HTR-8/SVneo (cell line): ENCODE results near the gene STXBP5L.
"Not testable (repeated sequence)": the region's sequence is repeated elsewhere in the genome, so short reads cannot be mapped to it uniquely, and the experiment has no call there.

Source experiments
- DNase-seq: peaks from one replicate; pipeline ENCODE4 v3.0.0; 2011; ENCODE audit warnings: low spot score, mixed read lengths; ENCODE audit not compliant: insufficient read length
- FAIRE-seq: peaks from 2 replicates; lab custom pipeline; 2011; peaks lifted over from hg19 to GRCh38; lab: Jason Lieb, UNC

STXBP5L gene

DNA sequence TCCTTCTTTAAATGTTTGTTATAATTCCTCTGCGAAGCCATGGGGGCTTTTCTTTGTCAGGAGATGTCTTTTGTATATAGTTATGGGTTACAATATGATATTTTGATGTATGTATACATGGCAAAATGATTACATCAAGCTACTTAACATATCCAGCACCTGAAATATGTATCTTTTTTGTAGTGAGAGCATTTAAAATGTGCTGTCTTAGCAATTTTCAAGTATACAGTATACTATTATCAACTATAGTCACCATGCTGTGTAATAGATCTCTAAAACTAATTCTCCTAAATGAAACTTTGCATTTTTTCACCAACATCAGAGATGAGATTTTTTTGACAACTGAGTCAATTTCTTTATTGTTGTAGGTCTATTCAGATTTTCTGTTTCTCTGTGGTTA, 77.2 kb downstream of the STXBP5L start:
- DNase-seq (no peak), FAIRE-seq (no peak)

DNA sequence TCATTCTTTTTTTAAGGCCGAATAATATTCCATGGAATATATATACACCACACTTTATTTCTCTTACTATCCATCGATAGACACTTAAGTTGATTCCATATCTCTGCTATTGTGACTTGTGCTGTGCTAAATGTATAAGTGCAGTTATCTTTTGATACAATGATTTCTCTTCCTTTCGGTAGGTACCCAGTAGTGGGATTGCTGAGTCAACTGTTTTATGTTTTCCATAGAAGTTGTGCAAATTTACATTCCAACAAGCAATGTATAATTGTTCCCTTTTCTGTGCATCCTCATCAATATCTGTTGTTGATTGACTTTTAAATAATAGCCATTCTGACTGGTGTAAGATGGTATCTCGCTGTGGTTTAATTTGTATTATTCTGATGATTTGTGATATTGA, 81.0 kb downstream of the STXBP5L start:
- FAIRE-seq = no peak
- no peak for DNase-seq

DNA sequence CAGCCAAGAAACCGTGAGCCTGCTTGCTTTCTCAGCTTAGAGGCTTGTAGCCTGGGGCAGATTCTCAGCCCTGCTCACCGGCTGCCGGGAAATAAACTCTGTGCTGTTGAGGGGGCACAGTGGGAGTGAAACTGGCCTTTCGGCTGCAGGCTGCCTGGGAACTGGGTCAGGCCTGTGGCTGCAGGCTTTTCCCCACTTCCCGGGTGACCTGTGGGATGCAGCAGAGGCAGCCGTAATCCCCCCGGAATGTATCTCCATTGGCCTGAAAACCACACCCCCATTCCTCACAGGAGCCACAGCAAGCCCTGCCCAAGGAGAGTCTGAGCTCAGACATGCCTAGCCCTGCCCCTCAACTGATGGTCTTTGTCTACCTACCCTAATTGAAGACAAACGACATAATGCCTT, 110.9 kb downstream of the STXBP5L start:
- DNase-seq (no peak), FAIRE-seq (no peak)

DNA sequence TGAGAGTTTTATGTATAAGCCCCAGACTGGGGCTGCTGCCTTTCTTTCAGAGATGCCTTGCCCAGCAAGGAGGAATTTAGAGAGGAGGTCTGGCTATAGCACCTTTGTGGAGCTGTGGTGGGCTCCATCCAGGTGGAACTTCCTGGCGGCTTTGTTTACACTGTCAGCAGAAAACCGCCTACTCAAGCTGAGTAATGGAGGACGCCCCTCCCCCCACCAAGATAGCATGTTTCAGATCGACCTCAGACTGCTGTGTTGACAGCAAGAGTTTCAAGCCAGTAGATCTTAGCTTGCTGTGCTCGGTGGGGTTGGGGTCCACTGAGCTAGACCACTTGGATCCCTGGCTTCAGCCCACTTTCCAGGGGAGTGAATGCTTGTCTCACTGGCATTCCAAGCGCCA, 155.6 kb downstream of the STXBP5L start:
- no peak for DNase-seq

DNA sequence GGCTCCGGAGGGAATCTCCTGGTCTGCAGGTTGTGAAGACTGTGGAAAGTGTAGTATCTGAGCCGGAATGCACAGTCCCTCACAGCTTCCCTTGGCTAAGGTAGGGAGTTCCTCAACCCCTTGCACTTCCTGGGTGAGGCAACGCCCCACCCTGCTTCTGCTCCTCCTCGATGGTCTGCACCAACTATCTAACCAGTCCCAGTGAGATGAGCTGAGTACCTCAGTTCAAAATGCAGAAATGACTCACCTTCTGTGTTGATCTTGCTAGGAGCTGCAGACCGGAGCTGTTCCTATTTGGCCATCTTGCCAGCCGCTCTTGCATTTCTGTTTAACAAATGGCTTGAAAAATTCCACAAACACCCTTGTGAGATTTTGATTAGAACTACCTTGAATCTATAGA, 156.1 kb downstream of the STXBP5L start:
- FAIRE-seq (no peak), DNase-seq (no peak)

More for the DNA sequence above, 155.6 kb downstream of the STXBP5L start:
- FAIRE-seq = no peak

DNA sequence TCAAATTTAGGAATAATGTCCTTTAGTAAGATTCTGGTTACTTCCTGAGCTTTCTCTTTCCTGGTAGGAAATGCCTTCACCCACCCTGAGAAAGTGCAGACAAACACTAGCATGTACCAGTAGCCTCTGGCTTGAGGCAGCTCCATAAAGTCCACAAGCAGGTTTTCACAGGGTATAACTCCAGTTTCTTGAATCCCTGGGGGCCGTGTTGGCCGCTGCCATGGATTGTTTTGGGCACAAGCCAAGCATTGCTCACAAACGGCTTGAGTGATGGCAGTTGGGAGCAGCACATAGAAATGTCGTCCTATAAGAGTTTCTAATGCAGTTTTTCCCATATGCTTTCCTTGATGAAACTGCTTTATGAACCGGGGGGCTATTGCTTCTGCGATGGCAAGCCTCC, 164.1 kb downstream of the STXBP5L start:
- DNase-seq (no peak), FAIRE-seq (no peak)

DNA sequence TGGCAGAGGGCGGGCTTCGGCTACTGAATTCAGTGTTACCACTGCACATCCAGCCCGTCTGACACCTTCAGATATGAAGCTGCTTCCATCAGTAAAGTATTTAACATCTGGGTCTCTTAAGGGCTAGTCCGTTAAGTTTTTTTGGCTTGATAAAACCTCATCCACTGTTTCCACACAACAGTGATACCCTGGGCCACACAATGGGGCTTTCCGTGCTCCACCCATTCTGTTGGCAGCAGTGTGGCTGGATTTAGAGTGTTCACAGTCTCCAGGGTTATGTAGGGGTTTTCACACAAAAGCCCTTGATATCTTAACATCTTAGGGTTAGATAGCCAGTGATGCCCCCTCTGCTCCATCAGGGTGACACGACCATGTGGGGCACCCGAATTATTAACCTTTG, 165.0 kb downstream of the STXBP5L start:
- FAIRE-seq = no peak
- DNase-seq = no peak

DNA sequence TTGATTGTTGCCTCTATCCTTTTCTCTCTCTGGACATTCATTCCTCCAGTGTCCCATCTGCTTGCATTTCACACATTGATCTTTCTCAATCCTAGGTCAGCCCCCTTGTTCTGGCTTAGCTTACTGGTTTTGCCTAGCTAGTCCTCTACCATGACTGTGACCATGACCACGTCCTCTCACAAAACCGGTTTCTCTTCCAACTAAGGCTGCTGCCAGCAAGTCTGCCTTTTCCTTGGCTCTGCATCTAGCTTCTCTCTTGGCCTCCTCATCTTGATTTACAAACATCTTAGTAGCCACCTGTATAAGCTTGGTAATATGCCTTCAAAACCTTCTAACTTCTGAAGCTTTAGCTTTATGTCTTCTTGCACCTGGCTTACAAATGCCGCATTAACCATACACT, 167.2 kb downstream of the STXBP5L start:
- FAIRE-seq (no peak), DNase-seq (no peak)

DNA sequence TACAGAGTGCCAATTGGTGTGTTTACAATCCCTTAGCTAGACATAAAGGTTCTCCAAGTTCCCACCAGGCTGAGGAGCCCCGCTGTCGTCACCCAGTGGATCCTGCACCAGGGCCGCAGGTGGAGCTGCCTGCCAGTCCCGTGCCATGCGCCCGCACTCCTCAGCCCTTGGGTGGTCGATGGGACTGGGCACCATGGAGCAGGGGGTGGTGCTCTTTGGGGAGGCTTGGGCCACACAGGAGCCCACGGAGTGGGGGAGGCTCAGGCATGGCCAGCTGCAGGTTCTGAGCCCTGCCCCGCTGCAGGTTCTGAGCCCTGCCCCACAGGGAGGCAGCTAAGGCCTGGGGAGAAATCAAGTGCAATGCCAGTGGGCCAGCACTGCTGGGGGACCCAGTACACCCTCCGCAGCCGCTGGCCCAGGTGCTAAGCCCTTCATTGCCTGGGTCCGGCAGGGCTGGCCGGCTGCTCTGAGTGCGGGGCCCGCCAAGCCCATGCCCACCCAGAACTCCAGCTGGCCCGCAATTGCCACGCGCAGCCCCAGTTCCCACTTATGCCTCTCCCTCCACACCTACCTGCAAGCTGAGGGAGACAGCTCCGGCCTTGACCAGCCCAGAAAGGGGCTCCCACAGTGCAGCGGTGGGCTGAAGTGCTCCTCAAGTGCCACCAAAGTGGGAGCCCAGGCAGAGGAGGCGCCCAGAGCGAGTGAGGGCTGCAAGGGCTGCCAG, 170.5 kb downstream of the STXBP5L start:
- not testable (repeated sequence) for DNase-seq, FAIRE-seq

DNA sequence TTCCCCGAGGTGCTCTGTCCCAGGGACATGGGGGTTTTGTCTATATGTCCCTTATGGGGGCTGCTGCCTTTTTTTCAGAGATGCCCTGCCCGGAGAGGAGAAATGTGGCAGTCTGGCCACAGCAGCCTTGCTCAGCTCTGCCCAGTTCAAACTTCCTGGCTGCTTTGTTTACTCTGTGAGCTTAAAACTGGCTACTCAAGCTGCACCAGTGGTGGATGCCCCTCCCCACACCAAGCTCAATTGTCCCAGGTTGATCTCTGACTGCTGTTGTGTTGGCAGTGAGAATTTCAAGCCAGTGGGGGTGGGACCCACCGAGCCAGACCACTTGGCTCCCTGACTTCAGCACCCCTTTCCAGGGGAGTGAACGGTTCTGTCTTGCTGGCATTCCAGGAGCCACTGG, 188.9 kb downstream of the STXBP5L start:
- DNase-seq (no peak), FAIRE-seq (no peak)

DNA sequence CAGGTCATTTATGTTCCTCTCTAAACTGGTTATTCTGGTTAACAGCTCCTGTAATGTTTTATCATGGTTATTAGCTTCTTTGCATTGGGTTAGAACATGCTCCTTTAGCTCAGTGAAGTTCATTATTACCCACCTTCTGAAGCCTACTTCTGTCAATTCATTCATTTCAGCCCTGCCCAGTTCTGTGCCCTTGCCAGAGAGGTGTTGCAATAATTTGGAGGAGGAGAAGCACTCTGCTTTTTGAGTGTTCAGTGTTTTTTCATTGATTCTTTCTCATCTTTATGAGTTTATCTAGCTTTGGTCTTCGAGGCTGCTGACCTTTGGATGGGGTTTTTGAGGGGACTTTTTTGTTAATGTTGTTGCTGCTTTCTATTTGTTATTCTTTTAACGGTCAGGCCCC, 203.1 kb downstream of the STXBP5L start:
- FAIRE-seq, DNase-seq: not testable (repeated sequence)

DNA sequence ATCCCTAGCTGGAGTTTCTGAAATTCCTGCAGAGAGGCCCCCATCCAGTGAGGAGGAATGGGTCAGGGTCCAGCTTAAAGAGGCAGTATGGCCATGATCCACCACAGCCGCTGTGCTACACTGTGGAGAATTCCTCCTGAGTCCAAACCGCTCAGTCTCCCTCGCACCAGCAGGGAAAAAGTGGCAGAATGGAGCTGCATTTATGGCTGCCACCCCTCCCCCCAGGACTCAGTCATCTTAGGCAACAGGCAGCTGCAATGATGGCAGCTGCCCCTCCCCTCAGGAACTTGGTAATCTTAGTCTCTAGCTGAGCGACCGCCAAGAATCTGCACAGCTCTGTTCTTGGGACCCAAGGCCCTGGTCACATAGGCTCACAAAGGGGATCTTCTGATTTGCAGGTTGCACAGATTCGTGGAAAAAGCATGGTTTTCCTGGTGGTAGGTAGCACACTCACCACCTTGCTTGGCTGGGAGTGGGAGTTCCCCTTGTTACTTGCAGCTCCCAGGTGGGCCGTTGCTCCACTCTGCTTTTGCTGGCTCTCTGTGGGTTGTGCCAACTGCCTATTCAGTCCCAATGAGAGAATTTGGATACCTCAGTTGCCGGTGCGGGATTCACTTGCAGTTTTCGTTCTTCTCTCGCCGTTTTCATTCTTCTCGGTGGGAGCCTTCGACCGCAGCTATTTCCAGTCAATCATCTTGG, 204.1 kb downstream of the STXBP5L start:
- FAIRE-seq (no peak), DNase-seq (no peak)

DNA sequence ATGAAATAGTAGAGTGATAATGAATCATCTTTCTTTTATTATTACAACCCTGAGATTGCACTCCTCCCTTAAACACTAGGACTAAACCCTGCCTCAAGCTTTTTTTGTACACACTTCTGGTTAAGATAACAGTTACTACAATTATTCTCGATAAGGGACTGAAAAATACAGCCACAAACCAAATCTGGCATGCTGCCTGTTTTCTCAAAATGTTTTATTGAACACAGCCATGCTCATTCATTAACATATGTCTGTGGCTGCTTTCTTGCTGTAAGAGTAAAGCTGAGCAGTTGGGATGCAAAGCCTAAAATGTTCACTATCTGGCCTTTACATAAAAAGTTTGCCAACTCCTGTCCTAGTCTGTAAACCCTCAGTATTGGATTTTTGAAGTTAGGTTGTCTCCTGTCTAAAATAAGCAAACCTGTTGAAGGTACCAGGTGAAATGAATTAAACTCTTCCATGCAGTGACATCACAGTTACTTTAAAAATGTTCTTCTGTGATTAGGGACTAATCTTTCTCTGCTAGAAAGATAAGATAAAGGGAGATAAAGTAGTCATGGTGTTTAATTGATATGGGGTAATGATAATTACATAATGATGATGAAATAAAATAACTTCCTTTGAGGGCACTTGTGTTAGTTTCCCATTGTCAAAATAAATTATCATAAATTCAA, 218.2 kb downstream of the STXBP5L start:
- FAIRE-seq (no peak), DNase-seq (no peak)

DNA sequence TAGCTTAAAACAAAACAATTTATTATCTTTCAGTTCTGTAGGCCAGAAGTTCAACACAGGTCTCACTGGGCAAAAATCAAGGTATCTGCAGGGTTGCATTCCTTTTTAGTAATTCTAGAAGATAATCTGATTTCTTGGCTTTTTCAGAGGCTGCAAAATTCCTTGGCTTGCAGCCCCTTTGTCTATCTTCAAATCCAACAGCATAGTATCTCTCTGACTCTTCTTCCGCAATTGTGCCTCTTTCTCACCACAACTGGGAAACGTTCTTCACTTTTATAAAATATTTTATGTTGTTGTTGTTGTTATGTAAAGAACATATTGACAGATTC, 218.7 kb downstream of the STXBP5L start:
- FAIRE-seq = no peak
- no peak for DNase-seq

DNA sequence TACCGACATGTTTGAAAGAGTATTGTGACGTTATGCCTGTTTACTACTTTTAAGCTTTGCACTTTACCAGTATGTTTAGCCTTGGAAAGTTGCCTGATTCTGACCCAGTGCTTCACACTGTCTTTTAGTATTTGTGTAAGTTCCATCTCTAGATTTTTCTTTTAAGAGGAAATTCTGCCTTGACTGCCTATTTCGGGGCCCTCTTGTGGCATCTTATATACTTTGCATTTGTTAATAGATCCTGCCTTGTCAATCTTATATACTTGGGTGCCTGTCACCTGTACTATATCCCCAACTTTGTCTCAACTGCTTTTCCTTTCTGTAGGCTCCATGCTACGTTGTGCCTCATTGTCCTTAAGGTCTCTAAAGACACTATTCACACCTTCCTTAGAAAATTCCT, 244.6 kb downstream of the STXBP5L start:
- DNase-seq (no peak), FAIRE-seq (no peak)

DNA sequence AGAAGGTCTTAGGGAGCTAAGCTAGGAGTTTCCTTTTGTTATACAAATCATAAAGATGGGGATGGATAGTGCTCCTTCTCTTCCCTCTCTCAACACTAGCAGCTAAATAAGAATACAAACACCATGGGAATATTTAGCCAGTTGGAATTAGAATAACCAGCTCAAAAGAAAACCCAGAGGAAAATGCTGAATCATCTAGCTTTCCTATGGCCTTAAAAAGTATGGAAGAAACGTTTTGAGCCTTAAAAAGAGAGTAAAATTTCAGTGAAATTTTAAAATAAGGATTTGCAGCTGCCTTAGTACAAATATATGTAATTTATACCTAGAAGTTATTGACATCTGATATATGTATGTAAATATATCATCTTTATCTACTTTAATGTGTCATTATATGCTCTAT, 245.8 kb downstream of the STXBP5L start:
- no peak for FAIRE-seq

DNA sequence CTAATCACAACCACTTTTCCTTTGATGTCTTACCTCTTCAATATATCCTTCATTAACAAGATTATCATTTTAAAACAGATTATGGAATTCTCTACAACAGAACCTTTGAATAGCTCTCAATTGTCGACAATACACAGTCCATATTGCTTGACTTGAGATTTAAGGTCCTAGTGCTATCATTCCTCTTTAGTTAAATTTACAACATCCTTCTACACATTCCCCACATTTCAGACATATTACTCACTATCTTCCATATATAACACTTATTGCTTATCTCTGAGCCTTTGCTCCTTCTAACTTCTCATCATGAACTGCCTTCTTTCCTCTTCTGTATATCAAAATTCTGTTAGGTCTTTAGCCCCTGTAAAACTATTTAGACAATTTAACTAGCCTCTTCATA, 247.0 kb downstream of the STXBP5L start:
- FAIRE-seq = no peak

More for the DNA sequence above, 245.8 kb downstream of the STXBP5L start:
- DNase-seq = no peak

DNA sequence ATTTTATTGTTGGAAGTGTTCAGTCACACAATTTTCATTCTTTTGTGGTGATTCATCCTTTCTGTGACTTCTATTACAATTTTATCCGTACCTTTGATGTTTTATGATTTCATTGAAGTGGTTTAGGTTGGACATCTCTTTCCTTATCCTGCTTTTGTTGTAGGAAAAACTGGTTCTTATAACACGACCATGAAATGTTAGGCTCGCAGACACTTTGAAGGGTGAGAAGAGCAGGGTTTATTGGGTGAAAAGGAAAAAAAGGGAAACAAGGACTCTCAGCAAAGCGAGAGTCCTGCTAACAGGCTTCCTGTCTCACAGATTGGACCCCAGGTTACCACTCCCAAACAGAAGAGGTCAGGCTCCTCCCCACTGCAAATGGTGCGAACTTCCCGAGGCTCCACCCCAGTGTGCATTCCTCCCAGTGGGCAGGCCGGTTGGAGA, 257.4 kb downstream of the STXBP5L start:
- no peak for FAIRE-seq

More for the DNA sequence above, 247.0 kb downstream of the STXBP5L start:
- peak; percentile 5 for DNase-seq

DNA sequence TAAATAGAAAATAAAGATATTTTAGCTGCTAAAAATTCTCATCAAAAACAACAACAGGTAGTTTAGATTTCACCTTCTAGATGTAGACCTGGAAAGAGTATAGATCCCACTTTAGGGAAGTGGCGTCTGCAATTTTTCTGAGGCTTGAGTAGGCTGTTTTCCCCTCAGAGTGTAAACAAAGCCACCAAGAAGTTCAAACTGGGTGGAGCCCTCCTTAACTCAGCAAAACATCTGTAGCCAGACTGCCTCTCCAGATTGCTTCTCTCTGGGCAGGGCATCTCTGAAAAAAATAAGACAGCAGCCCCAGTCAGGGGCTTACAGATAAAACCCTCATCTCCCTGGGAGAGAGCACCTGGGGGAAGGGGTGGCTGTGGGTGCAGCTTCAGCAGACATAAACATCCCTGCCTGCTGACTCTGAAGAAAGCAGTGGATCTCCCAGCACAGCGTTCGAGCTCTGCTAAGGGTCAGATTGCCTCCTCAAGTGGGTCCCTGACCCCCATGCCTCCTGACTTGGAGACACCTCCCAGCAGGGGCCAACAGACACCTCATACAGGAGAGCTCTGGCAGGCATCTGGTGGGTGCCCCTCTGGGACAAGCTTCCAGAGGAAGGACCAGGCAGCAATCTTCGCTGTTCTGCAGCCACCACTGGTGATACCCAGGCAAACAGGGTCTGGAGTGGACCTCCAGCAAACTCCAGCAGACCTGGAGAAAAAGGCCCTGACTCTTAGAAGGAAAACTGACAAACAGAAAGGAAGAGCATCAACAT, 259.6 kb downstream of the STXBP5L start:
- no peak for FAIRE-seq

More for the DNA sequence above, 257.4 kb downstream of the STXBP5L start:
- no peak for DNase-seq

DNA sequence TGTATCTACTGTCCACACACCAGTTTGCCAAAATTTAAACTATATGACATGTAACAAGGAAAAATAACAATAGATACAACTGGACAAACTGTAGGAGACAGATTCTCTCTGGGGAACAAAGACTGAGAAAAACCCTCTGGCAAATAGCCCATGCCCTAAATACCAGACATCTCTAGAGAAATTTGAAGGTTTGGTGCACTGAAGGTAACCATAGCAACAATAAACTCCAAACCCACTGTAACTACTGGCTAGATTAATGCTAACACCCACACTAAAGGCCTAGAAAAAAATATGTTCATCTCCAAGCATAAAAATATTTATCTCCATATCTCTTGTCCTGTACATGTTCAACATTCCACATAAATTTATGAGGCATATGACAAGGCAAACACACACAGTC, 267.1 kb downstream of the STXBP5L start:
- no peak for FAIRE-seq
- no peak for DNase-seq

More for the DNA sequence above, 259.6 kb downstream of the STXBP5L start:
- DNase-seq = no peak
